Cardiac septum (tissue), 1 donor: ENCODE results near the gene MGAM2. TPM values are rescaled to one million over a fixed set of nuclear protein-coding genes. Genes with fewer than 3 reads are reported as not detected.

ENCODE experiments used
- DNase-seq: peaks from one replicate; pipeline ENCODE4 v3.0.0-alpha.2; 2020; ENCODE audit warnings: low spot score
- intact Hi-C: fragments of 100-400 bp; cut with DNase I; formaldehyde crosslinking; loops from one replicate; pipeline ENCODE4 v1.14.0; 2022
- total RNA-seq: library from RNA; stranded (reverse); fragmentation: NEBNext Ultra II Directional; extraction: Animal tissue kit (Norgen Biotek cat#: 25700); gene quantifications from one replicate; pipeline ENCODE4 v1.2.1, GENCODE V29; 2021
- donor health status: DM: no; HTN: no; CAD: no.

The MGAM2 gene
- total RNA-seq, 1 donor from 2014 or later: 0.08 TPM

GRCh38 chr7:142168746-142169145, 57.2 kb downstream of the MGAM2 start:
- DNase-seq: no peak
- intact Hi-C loops: no loop called here

DNA sequence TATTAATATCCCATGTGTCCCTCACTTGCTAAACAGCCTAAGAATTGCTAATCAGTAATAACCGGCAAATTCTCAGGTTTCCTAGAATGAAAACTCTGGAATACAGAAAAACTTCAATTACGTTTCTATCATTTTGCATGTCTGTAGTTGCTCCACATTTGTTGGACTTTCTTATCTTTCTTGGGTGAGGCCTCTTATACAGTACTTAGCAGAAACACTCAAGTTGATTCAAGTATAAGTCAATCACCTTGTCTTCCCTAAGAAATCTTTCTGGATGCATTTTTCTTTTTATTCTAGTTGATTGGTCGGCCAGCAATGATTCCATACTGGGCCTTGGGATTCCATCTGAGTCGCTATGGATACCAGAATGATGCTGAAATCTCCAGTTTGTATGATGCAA, 61.4 kb downstream of the MGAM2 start:
- intact Hi-C loops: no loop called here
- DNase-seq: no peak

DNA sequence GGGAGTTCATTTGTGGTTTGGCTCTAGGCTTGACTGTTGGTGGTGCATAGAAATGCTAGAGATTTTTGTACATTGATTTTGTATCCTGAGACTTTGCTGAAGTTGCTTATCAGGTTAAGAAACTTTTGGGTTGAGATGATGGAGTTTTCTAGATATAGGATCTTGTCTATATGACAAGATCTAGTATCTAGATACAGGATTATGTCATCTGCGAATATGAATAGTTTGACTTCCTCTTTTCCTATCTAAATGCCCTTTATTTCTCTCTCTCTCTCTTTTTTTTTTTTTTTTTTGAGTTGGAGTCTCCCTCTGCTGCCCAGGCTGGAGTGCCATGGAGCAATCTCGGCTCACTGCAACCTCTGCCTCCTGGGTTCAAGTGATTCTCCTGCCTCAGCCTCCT, 62.9 kb downstream of the MGAM2 start:
- intact Hi-C loops: no loop called here
- no peak for DNase-seq

DNA sequence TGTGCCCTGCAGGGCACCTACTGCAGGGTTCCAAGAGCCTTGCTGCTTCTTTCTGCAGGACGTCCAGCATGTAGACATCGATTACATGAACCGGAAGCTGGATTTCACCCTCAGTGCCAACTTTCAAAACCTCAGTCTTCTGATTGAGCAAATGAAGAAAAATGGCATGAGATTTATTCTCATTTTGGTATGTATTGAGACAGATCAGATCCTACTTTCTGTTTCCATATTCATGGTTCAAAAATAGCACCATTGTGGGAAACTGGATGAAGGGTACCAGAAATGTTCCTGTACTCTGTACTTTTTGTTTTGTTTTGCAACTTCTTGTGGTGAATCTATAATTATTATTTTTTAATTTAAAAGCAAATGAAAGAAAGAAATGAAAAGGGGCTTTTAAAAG, 64.1 kb downstream of the MGAM2 start:
- intact Hi-C loops: no loop called here
- no peak for DNase-seq

- DNase-seq: no peak
- intact Hi-C loops: no loop called here
Observed at GRCh38 chr7:142176901-142177300, 65.4 kb downstream of the MGAM2 start.

GRCh38 chr7:142177869-142178268, 66.4 kb downstream of the MGAM2 start:
- intact Hi-C loops: no loop called here
- DNase-seq: no peak

DNA sequence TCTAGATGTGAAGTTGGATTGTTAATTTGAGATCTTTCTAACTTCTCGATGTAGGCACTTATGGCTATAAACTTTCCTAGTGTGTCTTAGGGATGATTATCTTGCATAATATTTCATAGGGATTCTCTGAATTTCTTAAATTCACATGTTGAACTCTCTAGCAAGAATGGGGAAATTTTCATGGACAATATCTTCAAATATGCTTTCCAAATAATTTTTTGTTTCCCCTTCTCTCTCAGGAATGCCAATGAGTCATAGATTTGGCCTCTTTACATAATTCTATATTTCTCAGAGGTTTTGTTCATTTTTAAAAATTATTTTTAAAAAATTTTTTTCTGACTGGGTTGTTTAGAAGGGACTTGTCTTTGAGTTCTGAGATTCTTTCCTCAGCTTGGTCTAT, 68.9 kb downstream of the MGAM2 start:
- no peak for DNase-seq
- intact Hi-C loops: no loop called here

DNA sequence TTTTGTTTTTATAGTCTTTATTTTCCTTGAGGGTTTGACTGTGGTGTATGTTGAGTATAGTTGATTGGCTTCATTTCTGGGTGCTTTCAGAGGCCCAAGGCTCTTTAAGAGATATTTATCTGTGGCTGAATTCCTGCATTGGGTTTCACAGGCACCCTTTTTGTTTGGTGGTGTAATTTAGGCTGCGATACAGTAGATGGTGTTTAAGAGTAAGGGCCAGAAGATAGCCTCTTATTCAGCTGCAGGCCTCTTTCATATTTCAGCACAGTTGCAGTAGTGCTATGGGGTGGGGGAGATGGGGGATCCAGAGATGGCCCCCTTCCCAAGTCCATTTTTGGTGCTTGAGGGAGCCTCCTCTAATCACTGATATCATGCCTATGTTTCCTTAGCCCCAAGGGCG, 69.7 kb downstream of the MGAM2 start:
- intact Hi-C loops: no loop called here

GRCh38 chr7:142181966-142182365, 70.4 kb downstream of the MGAM2 start:
- intact Hi-C loops: no loop called here
- DNase-seq: no peak

More for the DNA sequence above, 69.7 kb downstream of the MGAM2 start:
- no peak for DNase-seq

DNA sequence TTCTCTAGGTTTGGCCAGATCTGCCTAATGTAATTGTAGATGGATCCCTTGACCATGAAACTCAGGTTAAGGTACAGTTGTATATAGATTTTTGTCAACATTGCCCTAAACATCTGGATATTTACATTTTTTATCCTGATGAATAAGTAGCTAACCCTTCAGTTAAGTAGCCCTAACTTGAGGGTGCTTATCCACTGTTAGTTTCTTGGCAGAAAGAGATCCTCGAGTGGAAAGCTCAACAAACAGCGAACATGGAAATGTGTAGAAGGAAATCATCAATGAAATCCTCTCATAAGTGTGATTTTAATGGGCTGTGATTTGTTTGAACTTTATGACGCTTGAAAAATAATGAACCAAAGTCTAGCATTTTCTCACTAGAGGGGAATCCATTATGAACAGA, 73.6 kb downstream of the MGAM2 start:
- no peak for DNase-seq
- intact Hi-C loops: no loop called here

DNA sequence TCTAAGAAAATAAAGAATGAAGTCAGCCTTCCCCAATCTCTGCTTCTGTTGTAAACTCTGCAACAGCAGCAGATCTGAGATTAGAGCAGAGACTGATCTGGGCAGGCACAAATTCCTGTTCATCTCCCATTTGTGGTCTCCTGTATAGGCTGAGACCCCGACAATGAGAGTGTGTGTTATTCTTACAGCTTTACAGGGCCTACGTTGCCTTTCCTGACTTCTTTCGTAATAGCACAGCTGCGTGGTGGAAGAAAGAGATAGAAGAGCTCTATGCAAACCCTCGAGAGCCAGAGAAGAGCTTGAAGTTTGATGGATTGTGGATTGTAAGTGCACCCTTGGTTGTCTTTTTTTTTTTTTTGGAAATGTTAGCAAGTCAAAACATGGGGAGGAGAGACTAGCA, 74.3 kb downstream of the MGAM2 start:
- DNase-seq: no peak
- intact Hi-C loops: no loop called here

- intact Hi-C loops: loop anchor here (2.0 kb wide), 1 partner anchor 213 kb away; no protein-coding TSS in a partner anchor
Observed at GRCh38 chr7:142188154-142188553, 76.6 kb downstream of the MGAM2 start.

GRCh38 chr7:142188846-142189245, 77.3 kb downstream of the MGAM2 start:
- intact Hi-C loops: loop anchor here (2.0 kb wide), 1 partner anchor 214 kb away; no protein-coding TSS in a partner anchor
- no peak for DNase-seq

More at GRCh38 chr7:142188154-142188553, 76.6 kb downstream of the MGAM2 start:
- no peak for DNase-seq

- no peak for DNase-seq
- intact Hi-C loops: no loop called here
Observed at GRCh38 chr7:142194201-142194600, 82.7 kb downstream of the MGAM2 start.

DNA sequence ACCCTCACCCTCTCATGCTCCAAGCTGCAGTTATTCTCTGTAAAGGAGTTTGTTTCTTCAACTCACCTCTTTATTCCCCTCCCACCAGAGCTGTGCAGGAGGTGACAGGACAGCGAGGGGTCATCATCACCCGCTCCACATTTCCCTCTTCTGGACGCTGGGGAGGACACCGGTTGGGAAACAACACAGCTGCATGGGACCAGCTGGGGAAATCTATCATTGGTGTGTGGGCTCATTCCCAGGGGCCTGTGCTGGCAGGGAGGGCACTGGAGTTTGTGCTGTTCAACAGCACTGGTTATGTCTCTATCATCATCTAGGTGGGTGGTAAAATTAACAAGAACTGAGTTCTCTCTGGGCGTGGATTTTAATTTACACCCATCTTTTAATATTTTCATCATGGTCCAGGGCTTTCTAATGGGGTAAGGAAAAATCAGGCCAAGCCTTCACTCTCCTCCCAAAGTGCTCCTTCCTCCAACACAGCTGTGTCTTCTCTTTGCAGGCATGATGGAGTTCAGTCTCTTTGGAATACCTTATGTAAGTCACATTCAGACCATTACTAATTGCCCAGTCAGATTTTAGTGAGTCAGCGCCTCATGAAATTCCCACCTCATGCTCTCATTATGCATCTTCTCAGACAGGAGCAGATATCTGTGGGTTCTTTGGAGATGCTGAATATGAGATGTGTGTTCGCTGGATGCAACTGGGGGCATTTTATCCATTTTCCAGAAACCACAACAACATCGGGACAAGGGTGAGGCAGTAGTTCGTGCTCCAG, 84.7 kb downstream of the MGAM2 start:
- no peak for DNase-seq
- intact Hi-C loops: no loop called here

DNA sequence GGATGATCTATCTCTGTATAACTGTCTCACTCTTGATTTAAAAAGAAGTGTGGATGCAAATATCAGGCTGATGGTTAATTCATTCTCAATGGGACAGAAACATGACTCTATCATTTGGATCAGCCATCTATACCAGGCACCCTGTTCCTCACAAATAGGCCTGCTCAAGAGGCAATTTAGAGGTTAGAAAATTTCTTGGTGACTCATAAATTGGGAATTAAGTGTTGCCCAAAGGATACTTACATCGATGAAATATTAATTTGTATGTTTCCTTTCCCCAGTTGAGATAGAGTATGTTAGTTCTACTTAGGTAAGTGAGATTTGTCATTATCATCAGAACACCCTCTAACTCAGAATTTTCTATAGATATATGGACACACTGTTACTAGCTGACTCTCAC, 88.7 kb downstream of the MGAM2 start:
- intact Hi-C loops: no loop called here

DNA sequence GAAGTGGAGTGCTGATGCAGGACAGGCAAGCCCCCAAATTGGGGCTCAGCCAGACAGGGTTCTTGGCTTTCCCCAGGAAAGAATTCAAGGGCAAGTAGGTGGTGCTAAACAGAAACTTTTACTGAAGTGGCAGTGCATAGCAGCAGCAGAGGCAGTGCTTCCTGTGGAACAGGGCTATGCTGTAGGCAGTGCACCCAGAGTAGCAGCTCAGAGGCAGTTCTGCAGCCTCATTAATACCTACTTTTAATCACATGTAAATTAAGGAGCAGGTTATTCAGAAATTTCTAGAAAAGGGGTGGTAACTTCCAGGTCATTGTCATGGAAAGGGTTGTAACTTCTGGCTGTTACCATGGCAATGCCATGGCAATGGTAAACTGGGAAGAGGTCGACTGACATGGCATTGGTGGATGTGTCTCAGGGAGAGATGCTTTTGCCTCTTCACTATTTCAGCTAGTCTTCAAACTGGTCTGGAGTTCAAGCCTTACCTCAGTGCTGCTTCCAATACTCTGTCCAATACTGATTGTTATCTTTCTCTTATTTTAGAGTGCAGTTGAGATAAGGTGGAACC, 117.1 kb downstream of the MGAM2 start:
- no peak for DNase-seq
- intact Hi-C loops: no loop called here

More for the DNA sequence above, 88.7 kb downstream of the MGAM2 start:
- DNase-seq: no peak

- intact Hi-C loops: no loop called here
- no peak for DNase-seq
Observed at GRCh38 chr7:142231716-142232115, 120.2 kb downstream of the MGAM2 start.

- intact Hi-C loops: no loop called here
- no peak for DNase-seq
Observed at GRCh38 chr7:142240546-142240945, 129.0 kb downstream of the MGAM2 start.

- no peak for DNase-seq
Observed at GRCh38 chr7:142243823-142244222, 132.3 kb downstream of the MGAM2 start.

More at GRCh38 chr7:142243823-142244222, 132.3 kb downstream of the MGAM2 start:
- intact Hi-C loops: no loop called here
